Measurements from ENCODE around the gene PACS1. TPM values are rescaled to one million over a fixed set of nuclear protein-coding genes. Genes with fewer than 3 reads are reported as not detected.

PACS1 gene
- polyA plus RNA-seq, 1 of the 3 experiments (the other 2 are of a cell fraction) = 37.3 TPM

DNA sequence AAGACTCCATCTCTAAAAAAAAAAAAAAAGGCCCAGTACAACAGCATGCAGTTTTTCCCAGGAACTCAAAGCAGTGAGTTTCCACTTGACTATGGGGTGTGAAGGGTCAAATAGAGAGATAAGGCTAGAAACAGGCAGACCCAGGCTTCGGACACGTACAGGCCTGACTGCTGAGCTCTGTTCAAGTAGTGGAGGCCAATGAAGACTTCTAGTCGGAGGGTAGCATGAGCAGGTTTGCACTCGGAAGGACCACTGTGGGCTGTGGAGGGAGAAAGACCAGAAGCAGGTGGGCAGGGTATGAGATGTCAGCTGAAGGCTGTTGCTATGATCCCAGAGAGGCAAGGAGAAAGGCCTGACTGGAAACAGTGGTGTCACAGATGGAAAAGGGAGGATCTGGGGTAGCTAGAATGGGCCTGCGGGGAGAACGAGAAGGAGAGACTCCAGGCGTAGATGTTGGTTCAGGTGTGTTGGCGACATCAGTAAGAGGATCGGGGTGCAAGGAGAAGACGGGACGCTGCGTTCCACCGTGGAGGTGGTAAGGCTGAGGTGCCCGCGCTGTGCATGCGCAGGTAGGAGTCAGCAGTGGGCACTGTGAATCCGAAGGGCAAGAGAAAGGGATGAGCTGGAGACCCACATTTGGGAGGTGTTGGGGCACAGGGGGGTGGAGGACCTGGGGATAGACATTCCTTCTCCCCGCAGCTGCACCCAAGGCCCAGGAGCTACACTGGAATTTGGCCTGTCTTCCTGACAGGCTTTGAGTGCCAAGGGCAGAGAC lies 149.0 kb downstream of the PACS1 start:
- DNase-seq = no peak
- CTCF ChIA-PET = interaction anchor here (0.9 kb wide), 1 partner anchor 117 kb away, joined by 3 read pairs; the partner anchor contains the start of gene RIN1
- Histone ChIP-seq H3F3A (replicated peaks; ENCODE audit: insufficient read depth) (peaks cover 8% of the 10 kb centered on the region), H3K4me3 (ENCODE audit: low read depth in 2 of 2, low read length in 1 of 2) (no peak overlapping the region), H3K36me3 (replicated peaks in 1 of 2; ENCODE audit: control insufficient read depth in 1 of 2, insufficient read depth in 2 of 2, low read length in 1 of 2) (peaks cover 19 to 39% of the 10 kb centered on the region in 2 experiments), H3K4me2 (no peak overlapping the region), H3K4me1 (ENCODE audit: control insufficient read depth in 1 of 2, insufficient read depth in 2 of 2, low read depth in 1 of 2, low read length in 1 of 2) (peaks cover 0 to 2% of the 10 kb centered on the region in 2 experiments; a peak in 1 of 4 replicates), H3K27ac (ENCODE audit: low read depth in 2 of 2, low read length in 1 of 2) (no peak overlapping the region), H2AFZ (ENCODE audit: low read depth) (no peak overlapping the region), H3K9ac (no peak overlapping the region), H3K9me2 (no peaks in the 10 kb centered on the region), H3K9me3 (no peaks in the 10 kb centered on the region), H4K20me1 (ENCODE audit: insufficient read depth) (0 out of 2 replicates have a peak, but pooled peaks cover 4% of the 10 kb centered on the region), H3K27me3 (ENCODE audit: insufficient read depth) (no peaks in the 10 kb centered on the region), H3K79me2 (ENCODE audit: insufficient read depth) (no peaks in the 10 kb centered on the region)
- TF ChIP-seq IRF3 (IDR thresholded peaks at IDR 0.05; ENCODE audit: low read depth, low read length) (no peak), GATA2 (CRISPR knock-in tag; IDR thresholded peaks at IDR 0.05) (no peak), FOXJ3 (CRISPR knock-in tag; IDR thresholded peaks at IDR 0.05) (no peak), REST (IDR thresholded peaks at IDR 0.05; ENCODE audit: low read depth, low read length) (no peak), RAD21 (IDR thresholded peaks at IDR 0.05; ENCODE audit: low read length) (no peak), RCOR1 (IDR thresholded peaks at IDR 0.05; ENCODE audit: low read length) (no peak)
- TF ChIP-seq, protein P1, sequence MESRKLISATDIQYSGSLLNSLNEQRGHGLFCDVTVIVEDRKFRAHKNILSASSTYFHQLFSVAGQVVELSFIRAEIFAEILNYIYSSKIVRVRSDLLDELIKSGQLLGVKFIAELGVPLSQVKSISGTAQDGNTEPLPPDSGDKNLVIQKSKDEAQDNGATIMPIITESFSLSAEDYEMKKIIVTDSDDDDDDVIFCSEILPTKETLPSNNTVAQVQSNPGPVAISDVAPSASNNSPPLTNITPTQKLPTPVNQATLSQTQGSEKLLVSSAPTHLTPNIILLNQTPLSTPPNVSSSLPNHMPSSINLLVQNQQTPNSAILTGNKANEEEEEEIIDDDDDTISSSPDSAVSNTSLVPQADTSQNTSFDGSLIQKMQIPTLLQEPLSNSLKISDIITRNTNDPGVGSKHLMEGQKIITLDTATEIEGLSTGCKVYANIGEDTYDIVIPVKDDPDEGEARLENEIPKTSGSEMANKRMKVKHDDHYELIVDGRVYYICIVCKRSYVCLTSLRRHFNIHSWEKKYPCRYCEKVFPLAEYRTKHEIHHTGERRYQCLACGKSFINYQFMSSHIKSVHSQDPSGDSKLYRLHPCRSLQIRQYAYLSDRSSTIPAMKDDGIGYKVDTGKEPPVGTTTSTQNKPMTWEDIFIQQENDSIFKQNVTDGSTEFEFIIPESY (IDR thresholded peaks at IDR 0.05; ENCODE audit: borderline replicate concordance, low read depth) = no peak
- WGBS (ENCODE audit: low lambda C conversion rate) = 97% methylated on average over 17 of the region's 18 CpGs
- POLR2A ChIA-PET = no interaction called here

All from SK-N-SH (cell line).